HepG2 (cell line): ENCODE data around the gene IQCE. TPM values are rescaled to one million over a fixed set of nuclear protein-coding genes. Genes with fewer than 3 reads are reported as not detected.
A peak's percentile ranks its signal among the peaks of the same experiment; 100 is the strongest.

Experiments used
- HES4 ChIP-seq: sonication (generic); formaldehyde crosslinking; IDR thresholded peaks from 2 replicates; pipeline ENCODE4 v1.9.0; 2021; ENCODE audit warnings: mild to moderate bottlenecking, missing genetic modification reagents, borderline replicate concordance
- HHEX ChIP-seq: IDR thresholded peaks from 2 replicates; pipeline ENCODE4 v1.6.1; 2016; ENCODE audit warnings: control low read depth
- HNF4A ChIP-seq: sonication (generic); formaldehyde crosslinking; IDR thresholded peaks from 2 replicates; pipeline ENCODE4 v1.4.0; 2020; ENCODE audit warnings: missing genetic modification reagents
- JUN ChIP-seq: sonication (generic); formaldehyde crosslinking; IDR thresholded peaks from 2 replicates; pipeline ENCODE4 v1.4.0; 2020; ENCODE audit warnings: mild to moderate bottlenecking, missing genetic modification reagents
- NR3C1 ChIP-seq: sonication (generic); formaldehyde crosslinking; IDR thresholded peaks from 2 replicates; pipeline ENCODE4 v1.4.0; 2020; ENCODE audit warnings: missing genetic modification reagents
- RFX5 ChIP-seq: IDR thresholded peaks from 2 replicates; pipeline ENCODE4 v1.6.1; 2011; ENCODE audit warnings: low read depth, low read length, improper control_type of control experiment
- TRIM24 ChIP-seq: sonication (generic); formaldehyde crosslinking; IDR thresholded peaks from 2 replicates; pipeline ENCODE4 v1.8.0; 2022; ENCODE audit warnings: mild to moderate bottlenecking, missing genetic modification reagents
- ZBTB38 ChIP-seq: sonication (generic); formaldehyde crosslinking; IDR thresholded peaks from 2 replicates; pipeline ENCODE4 v1.5.1; 2020; ENCODE audit warnings: mild to moderate bottlenecking, missing genetic modification reagents
- ZBTB8A ChIP-seq: sonication (generic); formaldehyde crosslinking; IDR thresholded peaks from 2 replicates; pipeline ENCODE4 v1.4.0; 2020; ENCODE audit warnings: mild to moderate bottlenecking, low read depth, missing genetic modification reagents, borderline replicate concordance
- ZNF124 ChIP-seq: sonication (generic); formaldehyde crosslinking; IDR thresholded peaks from 2 replicates; pipeline ENCODE4 v1.4.0; 2020; ENCODE audit warnings: missing genetic modification reagents
- ZNF260 ChIP-seq: sonication (generic); formaldehyde crosslinking; IDR thresholded peaks from 2 replicates; pipeline ENCODE4 v1.4.0; 2020; ENCODE audit warnings: missing genetic modification reagents, low read depth, mild to moderate bottlenecking, borderline replicate concordance
- ZNF282 ChIP-seq: fragments of 450-650 bp; IDR thresholded peaks from 2 replicates; pipeline ENCODE4 v1.6.1; 2018; ENCODE audit not compliant: partially characterized antibody
- ZNF772 ChIP-seq: sonication (generic); formaldehyde crosslinking; IDR thresholded peaks from 2 replicates; pipeline ENCODE4 v1.5.0; 2020; ENCODE audit warnings: mild to moderate bottlenecking, missing genetic modification reagents
- ZNF788 ChIP-seq: sonication (generic); formaldehyde crosslinking; IDR thresholded peaks from 2 replicates; pipeline ENCODE4 v1.5.0; 2020; ENCODE audit warnings: mild to moderate bottlenecking, missing genetic modification reagents, borderline replicate concordance
- ZSCAN21 ChIP-seq: sonication (generic); formaldehyde crosslinking; IDR thresholded peaks from 2 replicates; pipeline ENCODE4 v1.8.0; 2022; ENCODE audit warnings: mild to moderate bottlenecking, missing genetic modification reagents, moderate library complexity, borderline replicate concordance
- polyA plus RNA-seq, 8 experiments: library from polyadenylated mRNA; depleted of rRNA in 3 of 8; stranded (reverse) in 7 of 8; unstranded in 1 of 8; fragments of >200 nt; fragmentation: Illumina TruSeq in 4 of 8; extraction: Trizol in 4 of 8; gene quantifications; 2 replicates each; pipeline versions ENCODE4 v1.2.1 to v1.2.3, GENCODE V29; 2011 to 2016; ENCODE audit warnings: low read depth in 4 of 8, missing spikeins in 1 of 8, mixed read lengths in 1 of 8; ENCODE audit not compliant: insufficient read depth in 1 of 8
- total RNA-seq, 5 experiments: library from RNA; depleted of rRNA; stranded (reverse); fragments of >200 nt; fragmentation: Illumina TruSeq; extraction: Trizol; gene quantifications; 2 replicates each; pipeline ENCODE4 v1.2.3, GENCODE V29; 2016; ENCODE audit warnings: low read depth in 1 of 5
- TF ChIP-seq, protein P1 (sequence below), 2 experiments: sonication (generic) in 1 of 2; formaldehyde crosslinking in 1 of 2; IDR thresholded peaks; 2 replicates each; pipeline versions ENCODE4 v1.4.0 to v1.6.1; 2016 to 2020; ENCODE audit warnings: borderline replicate concordance in 1 of 2, low read depth in 1 of 2, mild to moderate bottlenecking in 1 of 2, missing genetic modification reagents in 1 of 2
- TF ChIP-seq, protein P2 (sequence below): sonication (generic); formaldehyde crosslinking; IDR thresholded peaks from 2 replicates; pipeline ENCODE4 v1.9.0; 2022; ENCODE audit warnings: low read depth, missing genetic modification reagents
- TF ChIP-seq, protein P3 (sequence below): sonication (generic); formaldehyde crosslinking; IDR thresholded peaks from 2 replicates; pipeline ENCODE4 v1.4.0; 2020; ENCODE audit warnings: missing genetic modification reagents, borderline replicate concordance

IQCE gene
- total and polyA plus RNA-seq, 2 of the 13 experiments (the other 11 are each of a cell fraction or from before 2014, with no cell fraction given) = 1.5 to 2.5 TPM

DNA sequence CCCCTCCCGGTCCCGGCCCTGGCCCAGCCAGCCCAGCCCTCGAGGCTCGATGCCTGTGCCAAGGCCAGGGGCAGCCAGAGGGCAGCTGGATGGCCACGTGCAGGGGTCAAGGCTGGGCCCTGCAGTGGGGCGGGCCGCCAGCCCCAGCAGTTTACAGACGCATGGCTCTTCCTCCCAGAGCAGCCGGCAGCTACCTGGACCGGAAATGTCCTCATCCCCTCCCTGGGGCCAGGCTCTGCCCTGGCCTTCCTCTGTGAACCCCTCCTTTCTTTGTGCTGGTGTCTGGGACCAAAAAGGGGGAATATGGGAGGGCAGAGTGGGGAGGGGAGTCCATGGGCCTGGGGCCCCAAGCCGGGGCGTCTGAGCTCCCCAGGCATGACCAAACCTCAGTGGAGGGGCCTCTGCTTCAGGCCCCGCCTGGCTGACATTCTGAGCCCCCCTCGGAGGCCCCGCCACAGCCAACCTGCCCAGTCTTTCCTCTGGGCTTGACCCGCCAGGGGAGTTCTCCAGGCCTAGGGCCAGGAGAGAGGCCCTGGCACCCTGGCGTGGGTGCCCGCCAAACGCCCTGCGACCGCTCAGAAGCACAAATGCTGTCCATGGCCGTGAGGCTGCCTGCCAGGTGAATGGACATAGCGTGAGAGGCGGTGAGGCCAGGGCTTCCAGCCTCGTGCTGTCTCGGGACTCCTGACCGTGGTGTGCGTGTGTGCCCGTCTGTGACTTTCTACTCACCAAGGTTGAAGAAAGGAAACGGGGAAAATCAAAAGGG is 104.5 kb downstream of the IQCE start (continued):
- peak; percentile 88 for TF ChIP-seq JUN (CRISPR knock-in tag)
- TF ChIP-seq ZSCAN21 (CRISPR knock-in tag) = peak; percentile 96
- peak; percentile 84 for TF ChIP-seq ZBTB38
- TF ChIP-seq HNF4A (CRISPR knock-in tag) = peak; percentile 85
- peak; percentile 91 for TF ChIP-seq ZNF772
- no peak for TF ChIP-seq ZNF282
- TF ChIP-seq, protein P1, sequence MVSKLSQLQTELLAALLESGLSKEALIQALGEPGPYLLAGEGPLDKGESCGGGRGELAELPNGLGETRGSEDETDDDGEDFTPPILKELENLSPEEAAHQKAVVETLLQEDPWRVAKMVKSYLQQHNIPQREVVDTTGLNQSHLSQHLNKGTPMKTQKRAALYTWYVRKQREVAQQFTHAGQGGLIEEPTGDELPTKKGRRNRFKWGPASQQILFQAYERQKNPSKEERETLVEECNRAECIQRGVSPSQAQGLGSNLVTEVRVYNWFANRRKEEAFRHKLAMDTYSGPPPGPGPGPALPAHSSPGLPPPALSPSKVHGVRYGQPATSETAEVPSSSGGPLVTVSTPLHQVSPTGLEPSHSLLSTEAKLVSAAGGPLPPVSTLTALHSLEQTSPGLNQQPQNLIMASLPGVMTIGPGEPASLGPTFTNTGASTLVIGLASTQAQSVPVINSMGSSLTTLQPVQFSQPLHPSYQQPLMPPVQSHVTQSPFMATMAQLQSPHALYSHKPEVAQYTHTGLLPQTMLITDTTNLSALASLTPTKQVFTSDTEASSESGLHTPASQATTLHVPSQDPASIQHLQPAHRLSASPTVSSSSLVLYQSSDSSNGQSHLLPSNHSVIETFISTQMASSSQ (IDR thresholded peaks at IDR 0.05; ENCODE audit: low read depth) = no peak
- TF ChIP-seq, protein P1 (CRISPR knock-in tag; IDR thresholded peaks at IDR 0.05; ENCODE audit: borderline replicate concordance) = peak; percentile 40; the same call in 1 of the 2 replicates
- peak; percentile 91 for TF ChIP-seq ZNF124 (CRISPR knock-in tag)
- no peak for TF ChIP-seq RFX5
- TF ChIP-seq, protein P2, sequence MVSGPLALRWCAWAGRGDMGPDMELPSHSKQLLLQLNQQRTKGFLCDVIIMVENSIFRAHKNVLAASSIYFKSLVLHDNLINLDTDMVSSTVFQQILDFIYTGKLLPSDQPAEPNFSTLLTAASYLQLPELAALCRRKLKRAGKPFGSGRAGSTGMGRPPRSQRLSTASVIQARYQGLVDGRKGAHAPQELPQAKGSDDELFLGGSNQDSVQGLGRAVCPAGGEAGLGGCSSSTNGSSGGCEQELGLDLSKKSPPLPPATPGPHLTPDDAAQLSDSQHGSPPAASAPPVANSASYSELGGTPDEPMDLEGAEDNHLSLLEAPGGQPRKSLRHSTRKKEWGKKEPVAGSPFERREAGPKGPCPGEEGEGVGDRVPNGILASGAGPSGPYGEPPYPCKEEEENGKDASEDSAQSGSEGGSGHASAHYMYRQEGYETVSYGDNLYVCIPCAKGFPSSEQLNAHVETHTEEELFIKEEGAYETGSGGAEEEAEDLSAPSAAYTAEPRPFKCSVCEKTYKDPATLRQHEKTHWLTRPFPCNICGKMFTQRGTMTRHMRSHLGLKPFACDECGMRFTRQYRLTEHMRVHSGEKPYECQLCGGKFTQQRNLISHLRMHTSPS (CRISPR knock-in tag) = peak; percentile 100
- peak; percentile 94 for TF ChIP-seq HES4 (CRISPR knock-in tag)
- 0 out of 2 replicates have a peak, but pooled peaks have one; percentile 41 for TF ChIP-seq TRIM24 (CRISPR knock-in tag)
- TF ChIP-seq ZNF788 = peak; percentile 97; the same call in 1 of the 2 replicates
- no peak for TF ChIP-seq NR3C1 (CRISPR knock-in tag)
- peak; percentile 82; the same call in 1 of the 2 replicates for TF ChIP-seq ZBTB8A (CRISPR knock-in tag)
- no peak for TF ChIP-seq HHEX
- TF ChIP-seq ZNF260 (CRISPR knock-in tag) = no peak
- TF ChIP-seq, protein P3, sequence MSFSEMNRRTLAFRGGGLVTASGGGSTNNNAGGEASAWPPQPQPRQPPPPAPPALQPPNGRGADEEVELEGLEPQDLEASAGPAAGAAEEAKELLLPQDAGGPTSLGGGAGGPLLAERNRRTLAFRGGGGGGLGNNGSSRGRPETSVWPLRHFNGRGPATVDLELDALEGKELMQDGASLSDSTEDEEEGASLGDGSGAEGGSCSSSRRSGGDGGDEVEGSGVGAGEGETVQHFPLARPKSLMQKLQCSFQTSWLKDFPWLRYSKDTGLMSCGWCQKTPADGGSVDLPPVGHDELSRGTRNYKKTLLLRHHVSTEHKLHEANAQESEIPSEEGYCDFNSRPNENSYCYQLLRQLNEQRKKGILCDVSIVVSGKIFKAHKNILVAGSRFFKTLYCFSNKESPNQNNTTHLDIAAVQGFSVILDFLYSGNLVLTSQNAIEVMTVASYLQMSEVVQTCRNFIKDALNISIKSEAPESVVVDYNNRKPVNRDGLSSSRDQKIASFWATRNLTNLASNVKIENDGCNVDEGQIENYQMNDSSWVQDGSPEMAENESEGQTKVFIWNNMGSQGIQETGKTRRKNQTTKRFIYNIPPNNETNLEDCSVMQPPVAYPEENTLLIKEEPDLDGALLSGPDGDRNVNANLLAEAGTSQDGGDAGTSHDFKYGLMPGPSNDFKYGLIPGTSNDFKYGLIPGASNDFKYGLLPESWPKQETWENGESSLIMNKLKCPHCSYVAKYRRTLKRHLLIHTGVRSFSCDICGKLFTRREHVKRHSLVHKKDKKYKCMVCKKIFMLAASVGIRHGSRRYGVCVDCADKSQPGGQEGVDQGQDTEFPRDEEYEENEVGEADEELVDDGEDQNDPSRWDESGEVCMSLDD (CRISPR knock-in tag) = no peak; the same call in 1 of the 2 replicates
